K562 (cell line): ENCODE measurements around the gene IRF2BP1. TPM values are rescaled to one million over a fixed set of nuclear protein-coding genes. Genes with fewer than 3 reads are reported as not detected.
A peak's percentile ranks its signal among the peaks of the same experiment; 100 is the strongest.

Source experiments
- KHSRP ChIP-seq: fragments of 450-650 bp; IDR thresholded peaks from 2 replicates; pipeline ENCODE4 v1.6.1; 2017
- polyA plus RNA-seq, 8 experiments: library from polyadenylated mRNA; depleted of rRNA in 4 of 8; stranded (reverse) in 5 of 8; unstranded in 3 of 8; fragments of >200 nt; fragmentation: Nextera tagmentation in 2 of 8; fragmentation: Illumina TruSeq in 1 of 8; extraction: Ambion mirVana in 2 of 8; extraction: Trizol in 1 of 8; gene quantifications; 2 replicates each; pipeline versions ENCODE4 v1.2.1 to v1.2.3, GENCODE V29; 2011 to 2014; ENCODE audit warnings: inconsistent platforms in 1 of 8, missing spikeins in 1 of 8
- total RNA-seq, 7 experiments: library from RNA; depleted of rRNA in 6 of 7; stranded (reverse); fragments of >200 nt in 6 of 7; fragmentation: Illumina TruSeq in 2 of 7; extraction: Trizol in 2 of 7; gene quantifications; 2 replicates each; pipeline versions ENCODE4 v1.2.1 to v1.2.3, GENCODE V29; 2011 to 2021; ENCODE audit warnings: low replicate concordance in 1 of 7
- TF ChIP-seq, protein P1 (sequence below), 2 experiments: fragments of 450-650 bp in 1 of 2; sonication (generic) in 1 of 2; formaldehyde crosslinking in 1 of 2; IDR thresholded peaks; 2 replicates each; pipeline versions ENCODE4 v1.7.1 to v1.9.0; 2016 to 2022; ENCODE audit warnings: inconsistent platforms in 1 of 2, mild to moderate bottlenecking in 1 of 2, missing genetic modification reagents in 1 of 2
- TF ChIP-seq, protein P2 (sequence below): sonication (generic); formaldehyde crosslinking; IDR thresholded peaks from 2 replicates; pipeline ENCODE4 v1.8.1; 2023; ENCODE audit warnings: mild to moderate bottlenecking, missing genetic modification reagents
- TF ChIP-seq, protein P3 (sequence below): fragments of 450-650 bp; IDR thresholded peaks from 2 replicates; pipeline ENCODE4 v1.6.1; 2016
- TF ChIP-seq, protein P4 (sequence below): sonication (generic); formaldehyde crosslinking; IDR thresholded peaks from 2 replicates; pipeline ENCODE4 v1.9.0; 2022; ENCODE audit warnings: mild to moderate bottlenecking, missing genetic modification reagents

Gene IRF2BP1
- total and polyA plus RNA-seq, 9 of the 15 experiments (the other 6 are each of a cell fraction or from before 2014, with no cell fraction given): 0.61 to 35.9 (median 3.5) TPM

GRCh38 chr19:45862271-45862563 is 23.7 kb downstream of the IRF2BP1 start (continued):
- TF ChIP-seq, protein P1, sequence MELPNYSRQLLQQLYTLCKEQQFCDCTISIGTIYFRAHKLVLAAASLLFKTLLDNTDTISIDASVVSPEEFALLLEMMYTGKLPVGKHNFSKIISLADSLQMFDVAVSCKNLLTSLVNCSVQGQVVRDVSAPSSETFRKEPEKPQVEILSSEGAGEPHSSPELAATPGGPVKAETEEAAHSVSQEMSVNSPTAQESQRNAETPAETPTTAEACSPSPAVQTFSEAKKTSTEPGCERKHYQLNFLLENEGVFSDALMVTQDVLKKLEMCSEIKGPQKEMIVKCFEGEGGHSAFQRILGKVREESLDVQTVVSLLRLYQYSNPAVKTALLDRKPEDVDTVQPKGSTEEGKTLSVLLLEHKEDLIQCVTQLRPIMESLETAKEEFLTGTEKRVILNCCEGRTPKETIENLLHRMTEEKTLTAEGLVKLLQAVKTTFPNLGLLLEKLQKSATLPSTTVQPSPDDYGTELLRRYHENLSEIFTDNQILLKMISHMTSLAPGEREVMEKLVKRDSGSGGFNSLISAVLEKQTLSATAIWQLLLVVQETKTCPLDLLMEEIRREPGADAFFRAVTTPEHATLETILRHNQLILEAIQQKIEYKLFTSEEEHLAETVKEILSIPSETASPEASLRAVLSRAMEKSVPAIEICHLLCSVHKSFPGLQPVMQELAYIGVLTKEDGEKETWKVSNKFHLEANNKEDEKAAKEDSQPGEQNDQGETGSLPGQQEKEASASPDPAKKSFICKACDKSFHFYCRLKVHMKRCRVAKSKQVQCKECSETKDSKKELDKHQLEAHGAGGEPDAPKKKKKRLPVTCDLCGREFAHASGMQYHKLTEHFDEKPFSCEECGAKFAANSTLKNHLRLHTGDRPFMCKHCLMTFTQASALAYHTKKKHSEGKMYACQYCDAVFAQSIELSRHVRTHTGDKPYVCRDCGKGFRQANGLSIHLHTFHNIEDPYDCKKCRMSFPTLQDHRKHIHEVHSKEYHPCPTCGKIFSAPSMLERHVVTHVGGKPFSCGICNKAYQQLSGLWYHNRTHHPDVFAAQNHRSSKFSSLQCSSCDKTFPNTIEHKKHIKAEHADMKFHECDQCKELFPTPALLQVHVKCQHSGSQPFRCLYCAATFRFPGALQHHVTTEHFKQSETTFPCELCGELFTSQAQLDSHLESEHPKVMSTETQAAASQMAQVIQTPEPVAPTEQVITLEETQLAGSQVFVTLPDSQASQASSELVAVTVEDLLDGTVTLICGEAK (IDR thresholded peaks at IDR 0.05): 0 out of 2 replicates have a peak, but pooled peaks have one; percentile 8
- TF ChIP-seq, protein P1 (CRISPR knock-in tag; IDR thresholded peaks at IDR 0.05): no peak
- TF ChIP-seq, protein P2, sequence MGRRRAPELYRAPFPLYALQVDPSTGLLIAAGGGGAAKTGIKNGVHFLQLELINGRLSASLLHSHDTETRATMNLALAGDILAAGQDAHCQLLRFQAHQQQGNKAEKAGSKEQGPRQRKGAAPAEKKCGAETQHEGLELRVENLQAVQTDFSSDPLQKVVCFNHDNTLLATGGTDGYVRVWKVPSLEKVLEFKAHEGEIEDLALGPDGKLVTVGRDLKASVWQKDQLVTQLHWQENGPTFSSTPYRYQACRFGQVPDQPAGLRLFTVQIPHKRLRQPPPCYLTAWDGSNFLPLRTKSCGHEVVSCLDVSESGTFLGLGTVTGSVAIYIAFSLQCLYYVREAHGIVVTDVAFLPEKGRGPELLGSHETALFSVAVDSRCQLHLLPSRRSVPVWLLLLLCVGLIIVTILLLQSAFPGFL: no peak
- peak; percentile 10; the same call in 1 of the 2 replicates for TF ChIP-seq KHSRP
- TF ChIP-seq, protein P3, sequence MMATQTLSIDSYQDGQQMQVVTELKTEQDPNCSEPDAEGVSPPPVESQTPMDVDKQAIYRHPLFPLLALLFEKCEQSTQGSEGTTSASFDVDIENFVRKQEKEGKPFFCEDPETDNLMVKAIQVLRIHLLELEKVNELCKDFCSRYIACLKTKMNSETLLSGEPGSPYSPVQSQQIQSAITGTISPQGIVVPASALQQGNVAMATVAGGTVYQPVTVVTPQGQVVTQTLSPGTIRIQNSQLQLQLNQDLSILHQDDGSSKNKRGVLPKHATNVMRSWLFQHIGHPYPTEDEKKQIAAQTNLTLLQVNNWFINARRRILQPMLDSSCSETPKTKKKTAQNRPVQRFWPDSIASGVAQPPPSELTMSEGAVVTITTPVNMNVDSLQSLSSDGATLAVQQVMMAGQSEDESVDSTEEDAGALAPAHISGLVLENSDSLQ: peak; percentile 41; the same call in 1 of the 2 replicates
- TF ChIP-seq, protein P4, sequence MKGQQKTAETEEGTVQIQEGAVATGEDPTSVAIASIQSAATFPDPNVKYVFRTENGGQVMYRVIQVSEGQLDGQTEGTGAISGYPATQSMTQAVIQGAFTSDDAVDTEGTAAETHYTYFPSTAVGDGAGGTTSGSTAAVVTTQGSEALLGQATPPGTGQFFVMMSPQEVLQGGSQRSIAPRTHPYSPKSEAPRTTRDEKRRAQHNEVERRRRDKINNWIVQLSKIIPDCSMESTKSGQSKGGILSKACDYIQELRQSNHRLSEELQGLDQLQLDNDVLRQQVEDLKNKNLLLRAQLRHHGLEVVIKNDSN (CRISPR knock-in tag): peak; percentile 89; the same call in 1 of the 2 replicates
